NT2/D1 (cell line): ENCODE measurements around the gene HIPK4.
A peak's percentile ranks its signal among the peaks of the same experiment; 100 is the strongest.

Source experiments
- DNase-seq: peaks from one replicate; pipeline ENCODE4 v3.0.0-alpha.2; 2011; ENCODE audit warnings: low read depth, low spot score
- H3K27me3 ChIP-seq: 2 replicates; pipeline ENCODE4 v1.6.0; 2011; ENCODE audit warnings: mild to moderate bottlenecking; ENCODE audit not compliant: insufficient read length, insufficient read depth
- H3K36me3 ChIP-seq: 2 replicates; pipeline ENCODE4 v1.6.1; 2011; ENCODE audit warnings: mild to moderate bottlenecking, low read length, mixed read lengths; ENCODE audit not compliant: insufficient read depth, insufficient read length
- H3K4me1 ChIP-seq: 2 replicates; pipeline ENCODE4 v1.5.1; 2011; ENCODE audit not compliant: insufficient read depth, insufficient read length
- H3K4me3 ChIP-seq: 2 replicates; pipeline ENCODE4 v1.5.1; 2011; ENCODE audit warnings: low read depth; ENCODE audit not compliant: insufficient read length
- H3K9ac ChIP-seq: 2 replicates; pipeline ENCODE4 v1.6.0; 2011; ENCODE audit warnings: low read depth; ENCODE audit not compliant: insufficient read length
- H3K9me3 ChIP-seq: 2 replicates; pipeline ENCODE4 v1.5.1; 2011; ENCODE audit warnings: mild to moderate bottlenecking, low read length; ENCODE audit not compliant: insufficient read depth
- SUZ12 ChIP-seq: IDR thresholded peaks from 2 replicates; pipeline ENCODE4 v1.6.1; 2011; ENCODE audit not compliant: insufficient read length, insufficient read depth; ENCODE audit errors: extremely low read depth
- YY1 ChIP-seq: IDR thresholded peaks from 2 replicates; pipeline ENCODE4 v1.6.1; 2011; ENCODE audit not compliant: insufficient read length, insufficient read depth
- ZNF274 ChIP-seq: IDR thresholded peaks from 2 replicates; pipeline ENCODE4 v1.6.1; 2011; ENCODE audit warnings: mild to moderate bottlenecking, low read depth, low read length

Gene HIPK4

GRCh38 chr19:40348125-40348913 lies 41.7 kb downstream of the HIPK4 start, which contains the start of the genes C19orf47 and PLD3:
Gene C19orf47 (minus strand): TSS chr19:40348397. CDS start chr19:40341857, 6,540 bp downstream.
Gene PLD3 (plus strand): TSS chr19:40348695. CDS start chr19:40366484, 17,789 bp downstream.
- peak; percentile 94 for DNase-seq
- TF ChIP-seq YY1 (peak; percentile 52), SUZ12 (no peak), ZNF274 (no peak)
- Histone ChIP-seq H3K9me3 (no peaks in the 10 kb centered on the region), H3K4me3 (peak within 1 kb of the TSS; percentile 85), H3K36me3 (peaks cover 8% of the 10 kb centered on the region), H3K27me3 (no peaks in the 10 kb centered on the region), H3K9ac (peak within 1 kb of the TSS; percentile 88), H3K4me1 (no peaks in the 10 kb centered on the region)

GRCh38 chr19:40344422-40344821 lies 45.6 kb downstream of the HIPK4 start:
- Histone ChIP-seq H3K36me3 (peaks cover 8% of the 10 kb centered on the region), H3K4me1 (no peaks in the 10 kb centered on the region)

GRCh38 chr19:40342644-40343311 lies 47.2 kb downstream of the HIPK4 start:
- no peak for DNase-seq
- Histone ChIP-seq H3K9me3 (no peaks in the 10 kb centered on the region), H3K4me1 (no peaks in the 10 kb centered on the region), H3K9ac (no peak overlapping the region), H3K36me3 (peaks cover 14% of the 10 kb centered on the region), H3K4me3 (no peak overlapping the region), H3K27me3 (no peaks in the 10 kb centered on the region)
- TF ChIP-seq SUZ12 (no peak), ZNF274 (no peak), YY1 (no peak)

More at GRCh38 chr19:40344422-40344821, 45.6 kb downstream of the HIPK4 start:
- no peak for DNase-seq
- TF ChIP-seq YY1 (no peak), ZNF274 (no peak), SUZ12 (no peak)
- Histone ChIP-seq H3K27me3 (no peaks in the 10 kb centered on the region), H3K4me3 (no peak overlapping the region), H3K9me3 (no peaks in the 10 kb centered on the region), H3K9ac (no peak overlapping the region)

DNA sequence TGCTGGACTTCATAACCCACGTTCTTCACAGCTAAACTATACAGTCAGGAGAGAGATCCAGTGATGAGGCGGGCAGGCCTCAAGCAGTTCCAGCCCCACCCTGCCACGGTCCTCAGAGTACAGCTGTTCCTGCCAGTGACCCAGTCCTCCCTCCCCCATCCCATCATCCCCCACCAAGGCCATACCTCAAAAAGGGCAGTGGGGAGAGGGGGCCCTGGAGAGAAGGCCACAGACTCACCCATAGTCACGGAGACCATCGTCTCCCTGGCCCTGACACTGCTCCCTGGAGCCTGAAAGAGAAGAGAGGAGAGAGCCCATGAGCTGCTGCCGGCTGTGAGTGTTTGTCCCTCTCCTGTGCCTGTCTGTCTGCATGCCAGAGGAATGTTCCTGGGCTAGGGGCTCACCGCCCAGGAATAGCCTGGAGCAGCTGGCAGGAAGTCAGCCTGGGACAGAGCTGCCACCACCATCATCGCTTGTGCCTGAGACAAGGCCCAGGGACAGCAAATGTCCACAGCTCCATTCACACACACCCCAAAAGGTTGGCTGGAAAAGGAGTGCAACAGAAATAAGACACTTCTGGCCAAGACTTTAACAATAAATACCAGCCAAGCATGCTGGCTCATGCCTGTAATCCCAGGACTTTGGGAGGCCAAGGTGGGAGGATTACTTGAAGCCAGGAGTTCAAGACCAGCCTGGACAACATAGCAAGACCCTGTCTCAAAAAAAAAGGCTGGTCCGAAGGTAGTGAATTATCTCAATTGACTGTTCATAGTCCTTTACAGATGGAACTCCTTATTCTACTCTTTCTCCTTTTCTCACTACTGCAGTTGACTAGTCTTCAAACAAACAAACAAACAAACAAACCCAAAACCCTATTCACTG lies 48.1 kb downstream of the HIPK4 start:
- Histone ChIP-seq H3K27me3 (no peaks in the 10 kb centered on the region), H3K9me3 (no peaks in the 10 kb centered on the region), H3K4me1 (no peaks in the 10 kb centered on the region), H3K4me3 (no peak overlapping the region), H3K9ac (no peak overlapping the region), H3K36me3 (peaks cover 14% of the 10 kb centered on the region)
- no peak for DNase-seq
- TF ChIP-seq YY1 (no peak), ZNF274 (no peak), SUZ12 (no peak)

DNA sequence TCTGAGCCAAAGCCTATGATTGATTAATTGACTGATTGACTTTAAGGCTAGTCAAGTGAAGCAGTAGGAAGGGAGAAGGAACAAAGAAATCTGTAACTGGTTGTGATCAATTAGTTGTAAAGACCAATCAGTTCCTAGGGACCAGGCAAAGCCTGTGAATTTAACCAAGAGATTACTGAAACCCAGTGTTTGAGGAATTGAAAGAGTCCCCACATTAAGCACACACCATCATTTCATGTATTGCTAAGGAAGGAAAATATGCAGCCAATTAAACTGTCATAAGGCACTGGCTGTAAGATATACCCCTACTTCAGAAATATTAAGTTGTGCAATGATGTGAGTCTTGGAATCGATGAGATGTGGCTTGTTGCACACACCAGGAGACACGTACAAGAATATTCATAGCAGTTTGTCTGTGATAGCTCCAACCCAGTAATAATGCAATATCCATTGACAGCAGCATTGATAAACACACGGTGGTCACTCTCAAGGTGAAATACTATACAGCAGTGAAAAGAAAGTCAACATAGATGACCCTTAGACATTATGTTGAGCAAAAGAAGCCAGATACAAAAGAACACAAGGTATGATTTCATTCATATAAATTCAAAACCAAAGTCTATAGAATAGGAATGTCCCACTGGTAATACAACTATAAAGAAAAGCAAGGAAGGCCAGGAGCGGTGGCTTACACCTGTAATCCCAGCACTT lies 50.8 kb downstream of the HIPK4 start:
- Histone ChIP-seq H3K4me3 (no peak overlapping the region), H3K27me3 (no peaks in the 10 kb centered on the region), H3K36me3 (peaks cover 24% of the 10 kb centered on the region), H3K9me3 (no peaks in the 10 kb centered on the region), H3K9ac (no peak overlapping the region), H3K4me1 (peaks cover 2% of the 10 kb centered on the region)
- TF ChIP-seq SUZ12 (no peak), YY1 (no peak), ZNF274 (no peak)
- no peak for DNase-seq

DNA sequence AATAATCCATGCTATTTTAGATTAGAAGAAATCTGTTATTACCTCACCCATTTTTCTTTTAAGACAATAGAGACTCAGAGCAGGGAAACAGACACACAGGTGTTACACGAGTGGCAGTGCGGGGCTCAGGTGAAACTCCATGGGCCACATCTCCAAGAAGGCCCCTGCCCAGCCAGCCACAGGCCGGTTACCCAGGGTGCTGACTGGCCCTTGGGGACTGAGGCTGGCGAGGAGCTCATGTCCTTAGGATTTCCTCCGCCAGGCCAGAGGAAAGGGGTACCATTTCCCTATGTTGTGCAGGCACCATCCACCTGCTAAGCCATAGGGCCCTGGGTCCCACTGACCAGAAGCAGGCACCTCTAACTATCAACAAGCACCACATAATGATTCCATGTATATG lies 52.4 kb downstream of the HIPK4 start:
- TF ChIP-seq YY1 (no peak), ZNF274 (no peak), SUZ12 (no peak)
- DNase-seq, result no peak
- Histone ChIP-seq H3K9ac (no peak overlapping the region), H3K36me3 (peaks cover 31% of the 10 kb centered on the region), H3K27me3 (no peaks in the 10 kb centered on the region), H3K9me3 (no peaks in the 10 kb centered on the region), H3K4me3 (no peak overlapping the region), H3K4me1 (peaks cover 2% of the 10 kb centered on the region)
